ENCODE data around the gene SMAD9.

DNA sequence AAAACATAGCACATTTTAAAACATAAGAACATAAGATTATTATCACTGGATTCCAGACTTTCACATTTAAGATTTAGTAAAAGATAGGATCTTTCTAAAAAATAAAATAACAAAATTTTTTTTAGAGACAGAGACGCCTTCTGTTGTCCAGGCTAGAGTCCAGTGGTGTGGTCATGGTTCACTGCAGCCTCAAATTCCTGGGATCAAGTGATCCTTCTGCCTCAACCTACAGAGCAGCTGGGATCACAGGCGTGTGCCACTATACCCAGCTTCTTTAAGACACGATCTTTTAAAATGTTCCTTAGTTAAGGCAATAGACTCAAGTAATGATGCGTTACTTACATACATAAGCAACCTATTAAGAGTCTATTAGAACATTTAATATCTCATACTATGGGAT, 46.4 kb upstream of the SMAD9 start:
- TF ChIP-seq, protein P1, sequence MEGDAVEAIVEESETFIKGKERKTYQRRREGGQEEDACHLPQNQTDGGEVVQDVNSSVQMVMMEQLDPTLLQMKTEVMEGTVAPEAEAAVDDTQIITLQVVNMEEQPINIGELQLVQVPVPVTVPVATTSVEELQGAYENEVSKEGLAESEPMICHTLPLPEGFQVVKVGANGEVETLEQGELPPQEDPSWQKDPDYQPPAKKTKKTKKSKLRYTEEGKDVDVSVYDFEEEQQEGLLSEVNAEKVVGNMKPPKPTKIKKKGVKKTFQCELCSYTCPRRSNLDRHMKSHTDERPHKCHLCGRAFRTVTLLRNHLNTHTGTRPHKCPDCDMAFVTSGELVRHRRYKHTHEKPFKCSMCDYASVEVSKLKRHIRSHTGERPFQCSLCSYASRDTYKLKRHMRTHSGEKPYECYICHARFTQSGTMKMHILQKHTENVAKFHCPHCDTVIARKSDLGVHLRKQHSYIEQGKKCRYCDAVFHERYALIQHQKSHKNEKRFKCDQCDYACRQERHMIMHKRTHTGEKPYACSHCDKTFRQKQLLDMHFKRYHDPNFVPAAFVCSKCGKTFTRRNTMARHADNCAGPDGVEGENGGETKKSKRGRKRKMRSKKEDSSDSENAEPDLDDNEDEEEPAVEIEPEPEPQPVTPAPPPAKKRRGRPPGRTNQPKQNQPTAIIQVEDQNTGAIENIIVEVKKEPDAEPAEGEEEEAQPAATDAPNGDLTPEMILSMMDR (CRISPR knock-in tag; IDR thresholded peaks at IDR 0.05): no peak
- TF ChIP-seq TP53 (CRISPR knock-in tag; conservative IDR thresholded peaks at IDR 0.05): no peak
- TF ChIP-seq, protein P2, sequence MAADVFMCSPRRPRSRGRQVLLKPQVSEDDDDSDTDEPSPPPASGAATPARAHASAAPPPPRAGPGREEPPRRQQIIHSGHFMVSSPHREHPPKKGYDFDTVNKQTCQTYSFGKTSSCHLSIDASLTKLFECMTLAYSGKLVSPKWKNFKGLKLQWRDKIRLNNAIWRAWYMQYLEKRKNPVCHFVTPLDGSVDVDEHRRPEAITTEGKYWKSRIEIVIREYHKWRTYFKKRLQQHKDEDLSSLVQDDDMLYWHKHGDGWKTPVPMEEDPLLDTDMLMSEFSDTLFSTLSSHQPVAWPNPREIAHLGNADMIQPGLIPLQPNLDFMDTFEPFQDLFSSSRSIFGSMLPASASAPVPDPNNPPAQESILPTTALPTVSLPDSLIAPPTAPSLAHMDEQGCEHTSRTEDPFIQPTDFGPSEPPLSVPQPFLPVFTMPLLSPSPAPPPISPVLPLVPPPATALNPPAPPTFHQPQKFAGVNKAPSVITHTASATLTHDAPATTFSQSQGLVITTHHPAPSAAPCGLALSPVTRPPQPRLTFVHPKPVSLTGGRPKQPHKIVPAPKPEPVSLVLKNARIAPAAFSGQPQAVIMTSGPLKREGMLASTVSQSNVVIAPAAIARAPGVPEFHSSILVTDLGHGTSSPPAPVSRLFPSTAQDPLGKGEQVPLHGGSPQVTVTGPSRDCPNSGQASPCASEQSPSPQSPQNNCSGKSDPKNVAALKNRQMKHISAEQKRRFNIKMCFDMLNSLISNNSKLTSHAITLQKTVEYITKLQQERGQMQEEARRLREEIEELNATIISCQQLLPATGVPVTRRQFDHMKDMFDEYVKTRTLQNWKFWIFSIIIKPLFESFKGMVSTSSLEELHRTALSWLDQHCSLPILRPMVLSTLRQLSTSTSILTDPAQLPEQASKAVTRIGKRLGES (CRISPR knock-in tag; IDR thresholded peaks at IDR 0.05; ENCODE audit: borderline replicate concordance): no peak
- no peak for TF ChIP-seq ZBTB7A (CRISPR knock-in tag; IDR thresholded peaks at IDR 0.05)
- no peak for TF ChIP-seq TCF7L2 (IDR thresholded peaks at IDR 0.05; ENCODE audit: low read depth, low read length)
- no peak for TF ChIP-seq CBFB (CRISPR knock-in tag; IDR thresholded peaks at IDR 0.05)
- TF ChIP-seq KLF9 (CRISPR knock-in tag; IDR thresholded peaks at IDR 0.05; ENCODE audit: low read depth): no peak
- TF ChIP-seq ZNF878 (CRISPR knock-in tag; IDR thresholded peaks at IDR 0.05): no peak
- TF ChIP-seq TAF1 (CRISPR knock-in tag; IDR thresholded peaks at IDR 0.05): no peak
- TF ChIP-seq, protein P3, sequence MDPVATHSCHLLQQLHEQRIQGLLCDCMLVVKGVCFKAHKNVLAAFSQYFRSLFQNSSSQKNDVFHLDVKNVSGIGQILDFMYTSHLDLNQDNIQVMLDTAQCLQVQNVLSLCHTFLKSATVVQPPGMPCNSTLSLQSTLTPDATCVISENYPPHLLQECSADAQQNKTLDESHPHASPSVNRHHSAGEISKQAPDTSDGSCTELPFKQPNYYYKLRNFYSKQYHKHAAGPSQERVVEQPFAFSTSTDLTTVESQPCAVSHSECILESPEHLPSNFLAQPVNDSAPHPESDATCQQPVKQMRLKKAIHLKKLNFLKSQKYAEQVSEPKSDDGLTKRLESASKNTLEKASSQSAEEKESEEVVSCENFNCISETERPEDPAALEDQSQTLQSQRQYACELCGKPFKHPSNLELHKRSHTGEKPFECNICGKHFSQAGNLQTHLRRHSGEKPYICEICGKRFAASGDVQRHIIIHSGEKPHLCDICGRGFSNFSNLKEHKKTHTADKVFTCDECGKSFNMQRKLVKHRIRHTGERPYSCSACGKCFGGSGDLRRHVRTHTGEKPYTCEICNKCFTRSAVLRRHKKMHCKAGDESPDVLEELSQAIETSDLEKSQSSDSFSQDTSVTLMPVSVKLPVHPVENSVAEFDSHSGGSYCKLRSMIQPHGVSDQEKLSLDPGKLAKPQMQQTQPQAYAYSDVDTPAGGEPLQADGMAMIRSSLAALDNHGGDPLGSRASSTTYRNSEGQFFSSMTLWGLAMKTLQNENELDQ (CRISPR knock-in tag; IDR thresholded peaks at IDR 0.05; ENCODE audit: borderline replicate concordance): no peak

All from HepG2 (cell line).